Measurements from ENCODE around the gene PRKCE.

DNA sequence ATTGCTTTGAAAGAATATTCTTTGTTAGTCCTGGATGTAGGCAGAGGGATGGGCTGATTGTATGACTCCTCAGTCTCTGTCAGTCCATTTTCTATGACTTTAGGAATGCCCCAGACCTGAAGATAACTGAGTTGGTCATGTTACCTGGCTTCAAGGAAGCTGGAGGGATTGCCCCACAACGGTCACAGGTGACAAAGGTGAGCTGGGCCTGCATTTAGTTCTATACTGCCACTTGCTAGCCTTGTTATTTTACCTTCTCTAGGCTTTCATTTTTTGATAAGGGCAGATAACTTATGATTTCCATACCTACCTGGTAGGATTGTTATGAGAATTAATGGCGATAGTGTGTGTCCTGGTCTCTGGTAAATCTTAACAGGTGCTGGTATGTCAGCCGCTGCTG, 260.1 kb downstream of the PRKCE start:
- TF ChIP-seq EZH2 (IDR thresholded peaks at IDR 0.05; ENCODE audit: borderline replicate concordance): no peak
- TF ChIP-seq, protein P1, sequence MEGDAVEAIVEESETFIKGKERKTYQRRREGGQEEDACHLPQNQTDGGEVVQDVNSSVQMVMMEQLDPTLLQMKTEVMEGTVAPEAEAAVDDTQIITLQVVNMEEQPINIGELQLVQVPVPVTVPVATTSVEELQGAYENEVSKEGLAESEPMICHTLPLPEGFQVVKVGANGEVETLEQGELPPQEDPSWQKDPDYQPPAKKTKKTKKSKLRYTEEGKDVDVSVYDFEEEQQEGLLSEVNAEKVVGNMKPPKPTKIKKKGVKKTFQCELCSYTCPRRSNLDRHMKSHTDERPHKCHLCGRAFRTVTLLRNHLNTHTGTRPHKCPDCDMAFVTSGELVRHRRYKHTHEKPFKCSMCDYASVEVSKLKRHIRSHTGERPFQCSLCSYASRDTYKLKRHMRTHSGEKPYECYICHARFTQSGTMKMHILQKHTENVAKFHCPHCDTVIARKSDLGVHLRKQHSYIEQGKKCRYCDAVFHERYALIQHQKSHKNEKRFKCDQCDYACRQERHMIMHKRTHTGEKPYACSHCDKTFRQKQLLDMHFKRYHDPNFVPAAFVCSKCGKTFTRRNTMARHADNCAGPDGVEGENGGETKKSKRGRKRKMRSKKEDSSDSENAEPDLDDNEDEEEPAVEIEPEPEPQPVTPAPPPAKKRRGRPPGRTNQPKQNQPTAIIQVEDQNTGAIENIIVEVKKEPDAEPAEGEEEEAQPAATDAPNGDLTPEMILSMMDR (IDR thresholded peaks at IDR 0.05; ENCODE audit: poor library complexity): no peak
- no peak for TF ChIP-seq EZH2phosphoT487 (IDR thresholded peaks at IDR 0.05; ENCODE audit: low read depth, severe bottlenecking, unreplicated experiment)
